ENCODE data around the gene ANTXR1. TPM values are rescaled to one million over a fixed set of nuclear protein-coding genes. Genes with fewer than 3 reads are reported as not detected.

The ANTXR1 gene
- total RNA-seq, 1 experiment from 2014 or later, result 37.3 TPM

DNA sequence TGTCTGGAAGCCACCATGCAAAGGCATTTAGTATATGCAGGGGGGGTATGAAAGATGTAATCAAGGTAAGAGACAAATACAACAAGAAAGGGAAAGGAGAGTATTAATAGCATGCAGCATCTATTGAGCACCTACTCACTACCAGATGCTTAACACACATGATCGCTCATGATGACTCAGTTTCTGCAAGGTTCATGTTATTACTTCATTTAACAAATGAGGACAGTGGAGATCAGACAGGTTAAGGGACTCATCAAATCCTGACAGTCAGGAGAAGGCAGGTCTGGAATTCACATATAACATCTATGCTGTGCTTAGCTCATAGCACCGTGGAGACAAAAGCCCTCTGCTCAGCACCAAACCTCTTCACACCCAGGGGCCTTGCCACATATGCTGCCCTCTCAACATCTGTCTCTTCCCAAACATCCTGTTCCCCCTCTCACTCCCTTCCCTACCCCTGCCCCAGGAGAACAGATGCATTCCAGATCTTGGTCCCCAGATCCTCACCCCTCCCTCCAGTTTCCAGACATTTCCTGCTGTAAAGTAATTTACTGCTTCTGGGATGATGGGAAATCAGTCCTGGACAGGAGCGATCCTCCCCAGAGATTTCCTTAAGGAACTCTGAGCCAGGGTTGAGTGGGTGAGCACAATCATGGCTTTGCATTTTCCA lies 155.3 kb downstream of the ANTXR1 start:
- TF ChIP-seq, protein P1, sequence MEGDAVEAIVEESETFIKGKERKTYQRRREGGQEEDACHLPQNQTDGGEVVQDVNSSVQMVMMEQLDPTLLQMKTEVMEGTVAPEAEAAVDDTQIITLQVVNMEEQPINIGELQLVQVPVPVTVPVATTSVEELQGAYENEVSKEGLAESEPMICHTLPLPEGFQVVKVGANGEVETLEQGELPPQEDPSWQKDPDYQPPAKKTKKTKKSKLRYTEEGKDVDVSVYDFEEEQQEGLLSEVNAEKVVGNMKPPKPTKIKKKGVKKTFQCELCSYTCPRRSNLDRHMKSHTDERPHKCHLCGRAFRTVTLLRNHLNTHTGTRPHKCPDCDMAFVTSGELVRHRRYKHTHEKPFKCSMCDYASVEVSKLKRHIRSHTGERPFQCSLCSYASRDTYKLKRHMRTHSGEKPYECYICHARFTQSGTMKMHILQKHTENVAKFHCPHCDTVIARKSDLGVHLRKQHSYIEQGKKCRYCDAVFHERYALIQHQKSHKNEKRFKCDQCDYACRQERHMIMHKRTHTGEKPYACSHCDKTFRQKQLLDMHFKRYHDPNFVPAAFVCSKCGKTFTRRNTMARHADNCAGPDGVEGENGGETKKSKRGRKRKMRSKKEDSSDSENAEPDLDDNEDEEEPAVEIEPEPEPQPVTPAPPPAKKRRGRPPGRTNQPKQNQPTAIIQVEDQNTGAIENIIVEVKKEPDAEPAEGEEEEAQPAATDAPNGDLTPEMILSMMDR (conservative IDR thresholded peaks at IDR 0.05), result no peak
- Histone ChIP-seq H4K20me1 (ENCODE audit: control insufficient read depth, insufficient read depth, insufficient read length) (no peaks in the 10 kb centered on the region), H2AFZ (ENCODE audit: low read length) (no peak overlapping the region), H3K27me3 (ENCODE audit: insufficient read depth, low read length) (no peaks in the 10 kb centered on the region), H2BK15ac (ENCODE audit: low read depth, low read length) (no peak overlapping the region), H3K9me3 (ENCODE audit: control insufficient read depth, low read depth, low read length) (no peaks in the 10 kb centered on the region), H3K14ac (ENCODE audit: insufficient read depth, low read length) (no peak overlapping the region), H3K79me2 (ENCODE audit: insufficient read depth, low read length) (no peaks in the 10 kb centered on the region), H2BK12ac (ENCODE audit: insufficient read length, low read depth, low read length) (no peak overlapping the region), H3K4me1 (ENCODE audit: insufficient read depth, low read length) (peaks cover 5% of the 10 kb centered on the region; the same call in 1 of the 2 replicates), H2BK120ac (ENCODE audit: low read depth, low read length, poor library complexity, severe bottlenecking) (no peak overlapping the region), H4K91ac (ENCODE audit: insufficient read length, low read depth, low read length) (no peak overlapping the region), H3K18ac (ENCODE audit: insufficient read length, low read depth, low read length) (no peak overlapping the region), H2BK20ac (ENCODE audit: low read depth, low read length, poor library complexity, severe bottlenecking) (no peak overlapping the region), H3K23me2 (ENCODE audit: insufficient read length, low read depth, low read length, poor library complexity, severe bottlenecking) (no peaks in the 10 kb centered on the region), H3K56ac (ENCODE audit: insufficient read length, low read depth, low read length) (no peak overlapping the region), H4K8ac (replicated peaks; ENCODE audit: insufficient read length, low read depth, low read length) (no peak overlapping the region), H3K27ac (ENCODE audit: insufficient read length, low read depth, low read length) (no peak overlapping the region), H3K23ac (ENCODE audit: insufficient read length, low read depth, low read length) (no peak overlapping the region), H3T11ph (ENCODE audit: low read length) (no peak overlapping the region), H2AK5ac (ENCODE audit: insufficient read length, low read length) (no peak overlapping the region), H3K9ac (ENCODE audit: extremely low read depth, insufficient read length, low read length) (no peak overlapping the region), H3K4me2 (ENCODE audit: insufficient read depth, insufficient read length, low read length) (no peak overlapping the region), H4K5ac (ENCODE audit: insufficient read length, low read depth, low read length) (no peak overlapping the region), H2BK5ac (ENCODE audit: insufficient read length, low read length) (no peak overlapping the region), H3K4ac (ENCODE audit: low read depth, low read length) (no peak overlapping the region), H3K79me1 (ENCODE audit: insufficient read depth, low read depth, low read length, poor library complexity, severe bottlenecking) (no peaks in the 10 kb centered on the region)
- H3K4me3 Mint-ChIP-seq, result no peak overlapping the region
- H3K36me3 Mint-ChIP-seq (ENCODE audit: insufficient read depth in 1 of 3, low read depth in 3 of 3), result peaks cover 3 to 13% (median 8%) of the 10 kb centered on the region in 3 experiments
- H3K4me1 Mint-ChIP-seq, result peaks cover 17 to 36% of the 10 kb centered on the region in 2 experiments
- no peaks in the 10 kb centered on the region for H3K27me3 Mint-ChIP-seq (ENCODE audit: low read depth)
- WGBS (ENCODE audit: extremely low coverage, insufficient read length, low lambda C conversion rate), result no CpG with 5 or more reads among the region's 3 CpGs
- peaks cover 0 to 2% of the 10 kb centered on the region in 2 experiments; a peak in 1 of 5 replicates for H3K9me3 Mint-ChIP-seq
- no peak overlapping the region for H3K27ac Mint-ChIP-seq
- DNase-seq, result no peak
